WTC11 (cell line): ENCODE results near the gene CPNE7. TPM values are rescaled to one million over a fixed set of nuclear protein-coding genes. Genes with fewer than 3 reads are reported as not detected.

Experiments used
- ATAC-seq: fragments of 200-7000 bp; cut with Tn5 transposase; 2 replicates; pipeline ENCODE4 v1.10.0; 2021; ENCODE audit warnings: mild to moderate bottlenecking, moderate library complexity
- CTCF ChIA-PET: fragments of 300-600 bp; sonication (Branson Sonifier 250); formaldehyde crosslinking; loops from one replicate; lab custom pipeline; 2021; ENCODE audit warnings: antibody characterized with exemption; lab: Charles Lee
- POLR2A ChIA-PET: fragments of 350-600 bp; sonication (Branson Sonifier 250); formaldehyde crosslinking; loops from one replicate; lab custom pipeline; 2021; ENCODE audit warnings: antibody characterized with exemption; lab: Charles Lee
- DNase-seq: peaks from one replicate; pipeline ENCODE4 v3.0.0; 2021; ENCODE audit warnings: low spot score
- H3K27ac Mint-ChIP-seq: 2 replicates; pipeline ENCODE4 v1.8.0; 2021; ENCODE audit warnings: mixed read lengths
- H3K27me3 Mint-ChIP-seq: 2 replicates; pipeline ENCODE4 v1.8.0; 2021; ENCODE audit warnings: low read depth, mild to moderate bottlenecking, moderate library complexity, mixed read lengths
- H3K36me3 Mint-ChIP-seq: 2 replicates; pipeline ENCODE4 v1.8.0; 2021; ENCODE audit warnings: mixed read lengths
- H3K4me1 Mint-ChIP-seq: 2 replicates; pipeline ENCODE4 v1.8.0; 2022; ENCODE audit warnings: mixed read lengths
- H3K4me3 Mint-ChIP-seq: 2 replicates; pipeline ENCODE4 v1.8.0; 2021; ENCODE audit warnings: mild to moderate bottlenecking, moderate library complexity, mixed read lengths
- H3K9me3 Mint-ChIP-seq: 2 replicates; pipeline ENCODE4 v1.8.0; 2021; ENCODE audit warnings: mixed read lengths
- ATF2 ChIP-seq: sonication (generic); formaldehyde crosslinking; IDR thresholded peaks from 2 replicates; pipeline ENCODE4 v1.8.1; 2022; ENCODE audit warnings: low read depth, missing genetic modification reagents, borderline replicate concordance
- FOXP4 ChIP-seq: sonication (generic); formaldehyde crosslinking; IDR thresholded peaks from 2 replicates; pipeline ENCODE4 v1.8.0; 2022; ENCODE audit warnings: mild to moderate bottlenecking, missing genetic modification reagents
- HMGA2 ChIP-seq: fragments of 250-450 bp; sonication (Bioruptor Pico); IDR thresholded peaks from 2 replicates; pipeline ENCODE4 v1.4.0; 2021; ENCODE audit warnings: mild to moderate bottlenecking, moderate library complexity
- IRF2 ChIP-seq: sonication (generic); formaldehyde crosslinking; IDR thresholded peaks from 2 replicates; pipeline ENCODE4 v1.8.0; 2022; ENCODE audit warnings: low read depth, missing genetic modification reagents, borderline replicate concordance
- JAZF1 ChIP-seq: fragments of 250-450 bp; sonication (Bioruptor Pico); IDR thresholded peaks from 2 replicates; pipeline ENCODE4 v1.9.0; 2021; ENCODE audit warnings: moderate library complexity, mild to moderate bottlenecking, inconsistent platforms
- PRDM15 ChIP-seq: sonication (generic); formaldehyde crosslinking; IDR thresholded peaks from 2 replicates; pipeline ENCODE4 v1.8.0; 2022; ENCODE audit warnings: missing genetic modification reagents
- SMAD4 ChIP-seq: sonication (generic); formaldehyde crosslinking; IDR thresholded peaks from 2 replicates; pipeline ENCODE4 v1.8.0; 2022; ENCODE audit warnings: mild to moderate bottlenecking, missing genetic modification reagents
- STAT6 ChIP-seq: sonication (generic); formaldehyde crosslinking; conservative IDR thresholded peaks from 2 replicates; pipeline ENCODE4 v1.8.1; 2023; ENCODE audit warnings: mild to moderate bottlenecking, low read depth, missing genetic modification reagents, moderate library complexity
- TEAD4 ChIP-seq: sonication (generic); formaldehyde crosslinking; IDR thresholded peaks from 2 replicates; pipeline ENCODE4 v1.8.0; 2022; ENCODE audit warnings: mild to moderate bottlenecking, missing genetic modification reagents
- ZNF425 ChIP-seq: fragments of 250-450 bp; sonication (Bioruptor Pico); conservative IDR thresholded peaks from 2 replicates; pipeline ENCODE4 v1.9.0; 2021; ENCODE audit warnings: mild to moderate bottlenecking
- total RNA-seq: library from RNA; stranded (reverse); gene quantifications from 3 replicates; pipeline ENCODE4 v1.2.3, GENCODE V29; 2021

The CPNE7 gene
- total RNA-seq, 1 experiment from 2014 or later = 42.6 TPM

- DNase-seq (no peak), ATAC-seq (no peak)
- ChIA-PET POLR2A (no interaction called here), CTCF (no interaction called here)
- Mint-ChIP-seq H3K27me3 (no peaks in the 10 kb centered on the region), H3K4me3 (no peak overlapping the region), H3K9me3 (no peaks in the 10 kb centered on the region), H3K4me1 (no peaks in the 10 kb centered on the region), H3K36me3 (peaks cover 36% of the 10 kb centered on the region), H3K27ac (no peak overlapping the region)
- TF ChIP-seq STAT6 (no peak), ATF2 (no peak), SMAD4 (no peak), FOXP4 (CRISPR knock-in tag) (no peak), TEAD4 (CRISPR knock-in tag) (no peak), ZNF425 (CRISPR knock-in tag) (no peak), JAZF1 (CRISPR knock-in tag) (no peak), HMGA2 (CRISPR knock-in tag) (no peak), IRF2 (CRISPR knock-in tag) (no peak), PRDM15 (CRISPR knock-in tag) (no peak)
These were observed 70.7 kb downstream of the CPNE7 start for GRCh38 chr16:89646270-89646669.

Other genes starting within 250 kb of the CPNE7 start
- gene ANKRD11, start 85.2 kb upstream of the CPNE7 start, total RNA-seq = 142 to 184 TPM (median 146 TPM) in 3 replicates
- 132 to 141 TPM (median 133 TPM) in 3 replicates for gene SPG7, start 67.4 kb upstream of the CPNE7 start, total RNA-seq
- 2,631 to 3,314 TPM (median 3,295 TPM) in 3 replicates for gene RPL13, start 15.1 kb upstream of the CPNE7 start, total RNA-seq
- gene DPEP1, start 37.9 kb downstream of the CPNE7 start, total RNA-seq = 13.6 to 26.5 TPM (median 24.7 TPM) in 3 replicates
- 69.0 to 76.6 TPM (median 76.0 TPM) in 3 replicates for gene CHMP1A, start 82.0 kb downstream of the CPNE7 start, total RNA-seq
- 12.0 to 12.8 TPM (median 12.2 TPM) in 3 replicates for gene SPATA33, start 82.1 kb downstream of the CPNE7 start, total RNA-seq
- 79.8 to 102 TPM (median 81.6 TPM) in 3 replicates for gene CDK10, start 110.9 kb downstream of the CPNE7 start, total RNA-seq
- 12.1 to 15.7 TPM (median 14.1 TPM) in 3 replicates for gene SPATA2L, start 125.9 kb downstream of the CPNE7 start, total RNA-seq
- gene VPS9D1, start 145.1 kb downstream of the CPNE7 start, total RNA-seq = 3.8 to 5.6 TPM (median 4.2 TPM) in 3 replicates
- 13.9 to 17.2 TPM (median 16.6 TPM) in 3 replicates for gene ZNF276, start 145.8 kb downstream of the CPNE7 start, total RNA-seq
- 90.5 to 98.7 TPM (median 90.8 TPM) in 3 replicates for gene FANCA, start 240.9 kb downstream of the CPNE7 start, total RNA-seq